Activated T-cell treated with anti-CD3 and anti-CD28 coated beads, Interleukin-2, amount 50 U/mL, for 72 hours (primary cell): ENCODE results near the gene DDO. TPM values are rescaled to one million over a fixed set of nuclear protein-coding genes. Genes with fewer than 3 reads are reported as not detected.

Experiments used
- ATAC-seq, 2 donors: fragments of 150-1000 bp; cut with Tn5 transposase; replicated peaks in 1 of 2; 2 replicates each; pipeline ENCODE4 v1.10.0; 2021; ENCODE audit warnings: moderate library complexity in 2 of 2, mild to moderate bottlenecking in 1 of 2
- DNase-seq, 2 donors: peaks; one replicate each; pipeline ENCODE4 v3.0.0; 2021 to 2022; ENCODE audit warnings: mixed read lengths in 1 of 2
- H3K27ac Mint-ChIP-seq: one replicate; pipeline ENCODE4 v1.8.0; 2022; ENCODE audit warnings: mild to moderate bottlenecking, moderate library complexity, mixed read lengths
- H3K27me3 Mint-ChIP-seq: one replicate; pipeline ENCODE4 v1.8.0; 2022; ENCODE audit warnings: low read depth, mixed read lengths
- H3K36me3 Mint-ChIP-seq, 2 donors: one replicate each; pipeline ENCODE4 v1.8.0; 2022; ENCODE audit warnings: mixed read lengths in 2 of 2, mild to moderate bottlenecking in 1 of 2; ENCODE audit not compliant: insufficient read depth in 2 of 2
- H3K4me1 Mint-ChIP-seq: one replicate; pipeline ENCODE4 v1.8.0; 2022; ENCODE audit warnings: low read depth, mixed read lengths
- H3K4me3 Mint-ChIP-seq, 2 donors: one replicate each; pipeline ENCODE4 v1.8.0; 2022; ENCODE audit warnings: mild to moderate bottlenecking in 2 of 2, mixed read lengths in 2 of 2, moderate library complexity in 2 of 2
- H3K9me3 Mint-ChIP-seq, 2 donors: one replicate each; pipeline ENCODE4 v1.8.0; 2022; ENCODE audit warnings: mixed read lengths in 2 of 2
- total RNA-seq, 2 donors: library from RNA; stranded (reverse); gene quantifications; one replicate each; pipeline ENCODE4 v1.2.3, GENCODE V29; 2022

Gene DDO
- total RNA-seq, 2 donors from 2014 or later, result not detected

DNA sequence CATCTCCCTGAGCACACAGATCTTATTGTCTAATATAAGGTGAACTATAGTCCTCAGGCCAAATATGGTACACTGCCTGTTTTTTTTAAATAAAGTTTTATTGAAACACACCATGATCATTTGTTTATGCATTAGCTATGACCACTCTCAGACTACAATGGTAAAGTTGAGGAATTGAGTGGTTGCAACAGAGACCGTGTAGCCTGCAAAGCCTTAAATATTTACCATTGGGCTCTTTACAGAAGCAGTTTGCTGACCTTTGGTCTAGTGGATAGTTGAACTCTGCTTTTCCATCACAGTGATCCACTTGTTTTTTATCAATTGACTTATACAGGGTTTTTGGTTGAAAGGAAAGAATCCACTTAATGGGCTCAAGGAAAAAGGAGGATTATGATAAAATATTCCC is 29.9 kb downstream of the DDO start:
- Mint-ChIP-seq H3K4me1 (peaks cover 7% of the 10 kb centered on the region), H3K27me3 (no peaks in the 10 kb centered on the region), H3K36me3 (peaks cover 0 to 2% of the 10 kb centered on the region in 2 donors), H3K9me3 (peaks cover 4 to 5% of the 10 kb centered on the region in 2 donors), H3K4me3 (no peak overlapping the region), H3K27ac (no peak overlapping the region)
- DNase-seq (no peak), ATAC-seq (no peak)

DNA sequence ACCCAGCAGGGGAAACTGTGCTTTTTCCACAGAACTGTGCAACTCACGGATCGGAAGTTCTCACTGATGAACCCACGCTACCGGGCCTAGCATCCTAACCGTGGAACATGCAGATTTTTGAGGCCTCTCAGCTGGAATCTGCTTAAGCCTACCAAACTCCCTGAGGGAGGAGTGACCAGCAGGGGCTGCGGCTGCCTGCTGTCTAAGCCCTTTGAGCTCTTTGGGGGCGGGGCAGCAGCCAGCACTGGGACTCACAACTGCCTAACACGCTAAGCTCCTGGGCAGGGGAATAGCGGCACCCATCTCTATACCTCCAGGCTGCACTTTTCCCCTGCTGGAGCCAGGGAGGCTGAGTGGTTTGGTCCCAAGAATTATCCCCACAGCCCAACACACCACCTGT is 36.8 kb downstream of the DDO start:
- Mint-ChIP-seq H3K36me3 (peaks cover 0 to 2% of the 10 kb centered on the region in 2 donors), H3K27ac (no peak overlapping the region), H3K4me3 (no peak overlapping the region), H3K9me3 (peaks cover 5 to 6% of the 10 kb centered on the region in 2 donors), H3K27me3 (no peaks in the 10 kb centered on the region), H3K4me1 (no peaks in the 10 kb centered on the region)
- ATAC-seq (no peak), DNase-seq (no peak)

DNA sequence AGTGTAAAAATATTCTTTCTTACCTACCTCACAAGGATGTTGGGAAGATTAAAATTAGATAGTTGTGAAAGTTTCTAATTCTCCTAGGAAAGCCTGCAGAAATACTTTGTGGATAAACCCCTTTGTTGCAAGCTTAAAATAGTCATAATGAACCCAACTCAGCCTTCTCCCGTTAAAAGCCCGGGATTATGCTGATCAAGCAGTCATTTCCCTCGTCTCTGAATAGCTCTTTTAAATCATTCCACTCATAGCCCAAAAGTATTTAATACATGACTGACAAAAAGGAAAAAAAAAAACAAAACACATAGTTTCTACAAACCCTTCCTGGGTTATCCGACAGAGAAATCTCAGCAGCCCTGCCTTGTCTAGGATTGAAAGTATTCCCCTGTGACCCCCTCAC is 46.3 kb downstream of the DDO start:
- no peak overlapping the region for H3K27ac Mint-ChIP-seq
- ATAC-seq (no peak), DNase-seq (no peak)
- peaks cover 18% of the 10 kb centered on the region for H3K4me1 Mint-ChIP-seq
- H3K27me3 Mint-ChIP-seq, result peaks cover 6% of the 10 kb centered on the region
- no peak overlapping the region for H3K4me3 Mint-ChIP-seq
- no peaks in the 10 kb centered on the region for H3K36me3 Mint-ChIP-seq
- H3K9me3 Mint-ChIP-seq, result no peaks in the 10 kb centered on the region

DNA sequence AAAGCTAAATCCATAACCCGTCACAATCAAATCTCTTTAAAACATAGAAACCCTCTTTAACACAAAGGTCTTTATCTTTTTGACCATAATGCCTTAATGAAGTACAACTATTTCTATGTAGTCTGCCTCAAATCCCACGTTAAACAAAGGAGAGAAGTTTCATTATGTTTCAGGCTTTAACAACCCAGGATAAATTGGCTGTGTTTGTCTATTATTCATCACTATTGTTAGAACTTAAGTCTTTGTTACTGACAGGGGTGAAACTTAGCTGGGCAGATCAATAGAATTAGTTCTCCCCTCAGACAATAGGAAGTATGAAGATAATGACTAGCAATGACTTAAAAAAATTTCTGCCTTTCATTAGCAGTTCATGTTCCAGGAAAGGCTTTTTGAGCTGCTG is 47.1 kb downstream of the DDO start:
- no peak overlapping the region for H3K4me3 Mint-ChIP-seq
- H3K27me3 Mint-ChIP-seq, result peaks cover 6% of the 10 kb centered on the region
- no peak overlapping the region for H3K27ac Mint-ChIP-seq
- DNase-seq (no peak), ATAC-seq (no peak)
- no peaks in the 10 kb centered on the region for H3K9me3 Mint-ChIP-seq
- no peaks in the 10 kb centered on the region for H3K36me3 Mint-ChIP-seq
- peaks cover 18% of the 10 kb centered on the region for H3K4me1 Mint-ChIP-seq

DNA sequence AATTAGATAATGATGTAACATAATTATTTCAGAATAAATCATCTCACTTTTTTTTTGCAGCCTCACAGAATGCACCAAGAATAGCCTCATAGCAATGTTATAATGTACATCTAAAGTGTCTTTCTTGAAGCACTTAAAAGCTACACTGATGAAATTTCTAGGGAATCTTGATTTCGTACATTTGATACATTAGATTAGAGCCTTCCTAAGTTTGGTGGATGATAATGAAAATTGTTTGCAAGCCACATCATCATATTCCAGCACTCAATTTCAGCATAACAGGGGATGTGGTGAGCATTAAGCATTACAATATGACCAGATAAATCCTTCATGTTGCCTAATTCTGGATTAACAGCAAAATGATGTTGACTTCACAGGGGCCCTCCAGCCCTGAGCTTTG is 47.5 kb downstream of the DDO start:
- Mint-ChIP-seq H3K27me3 (peaks cover 6% of the 10 kb centered on the region), H3K27ac (no peak overlapping the region), H3K4me3 (no peak overlapping the region), H3K4me1 (peaks cover 18% of the 10 kb centered on the region), H3K36me3 (no peaks in the 10 kb centered on the region), H3K9me3 (no peaks in the 10 kb centered on the region)
- DNase-seq, result no peak
- ATAC-seq, result no peak

DNA sequence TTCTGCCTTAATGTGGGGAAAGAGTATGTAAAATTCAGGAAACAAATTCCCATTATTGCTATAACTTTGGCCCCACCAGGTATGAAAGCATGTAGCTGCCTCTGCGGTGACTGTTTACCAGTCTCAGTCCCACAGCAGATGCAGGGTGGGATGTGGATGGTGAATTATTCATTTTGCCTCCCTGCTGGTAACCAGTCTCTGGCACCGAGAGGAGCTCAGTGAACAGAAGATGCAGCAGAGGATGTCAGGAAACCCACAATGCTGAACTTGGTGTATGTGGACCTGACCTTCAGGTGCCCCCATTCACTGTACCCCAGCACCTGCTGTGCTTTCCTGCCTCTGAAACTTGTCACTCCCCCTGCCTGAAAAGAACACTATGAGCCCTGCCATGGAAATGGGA is 48.4 kb downstream of the DDO start:
- no peaks in the 10 kb centered on the region for H3K36me3 Mint-ChIP-seq
- H3K9me3 Mint-ChIP-seq, result no peaks in the 10 kb centered on the region
- no peak for ATAC-seq
- peaks cover 18% of the 10 kb centered on the region for H3K4me1 Mint-ChIP-seq
- no peak overlapping the region for H3K4me3 Mint-ChIP-seq
- H3K27me3 Mint-ChIP-seq, result peaks cover 6% of the 10 kb centered on the region
- H3K27ac Mint-ChIP-seq, result no peak overlapping the region
- DNase-seq, result no peak

DNA sequence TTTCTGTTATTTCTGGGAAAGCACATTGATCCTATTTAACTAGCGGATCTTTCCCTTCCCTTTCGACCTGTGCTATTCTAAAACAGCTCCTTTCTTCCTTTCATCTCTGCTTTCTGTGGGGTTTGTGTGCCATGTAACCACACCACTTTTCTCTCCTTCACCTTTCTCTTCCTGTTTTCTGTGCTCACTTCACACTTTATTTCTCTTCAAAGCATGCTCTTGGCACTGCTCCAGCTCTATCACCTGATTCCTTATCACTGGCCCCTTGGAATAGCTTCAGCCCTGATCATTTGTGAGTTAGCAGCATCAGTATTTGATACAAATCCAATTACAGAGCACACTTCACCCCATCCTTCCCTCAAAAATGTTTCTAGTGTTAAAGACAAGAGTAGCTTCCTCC is 49.1 kb downstream of the DDO start:
- Mint-ChIP-seq H3K36me3 (no peaks in the 10 kb centered on the region), H3K27me3 (peaks cover 6% of the 10 kb centered on the region), H3K9me3 (no peaks in the 10 kb centered on the region), H3K27ac (no peak overlapping the region), H3K4me1 (peaks cover 18% of the 10 kb centered on the region), H3K4me3 (no peak overlapping the region)
- DNase-seq (no peak), ATAC-seq (no peak)

DNA sequence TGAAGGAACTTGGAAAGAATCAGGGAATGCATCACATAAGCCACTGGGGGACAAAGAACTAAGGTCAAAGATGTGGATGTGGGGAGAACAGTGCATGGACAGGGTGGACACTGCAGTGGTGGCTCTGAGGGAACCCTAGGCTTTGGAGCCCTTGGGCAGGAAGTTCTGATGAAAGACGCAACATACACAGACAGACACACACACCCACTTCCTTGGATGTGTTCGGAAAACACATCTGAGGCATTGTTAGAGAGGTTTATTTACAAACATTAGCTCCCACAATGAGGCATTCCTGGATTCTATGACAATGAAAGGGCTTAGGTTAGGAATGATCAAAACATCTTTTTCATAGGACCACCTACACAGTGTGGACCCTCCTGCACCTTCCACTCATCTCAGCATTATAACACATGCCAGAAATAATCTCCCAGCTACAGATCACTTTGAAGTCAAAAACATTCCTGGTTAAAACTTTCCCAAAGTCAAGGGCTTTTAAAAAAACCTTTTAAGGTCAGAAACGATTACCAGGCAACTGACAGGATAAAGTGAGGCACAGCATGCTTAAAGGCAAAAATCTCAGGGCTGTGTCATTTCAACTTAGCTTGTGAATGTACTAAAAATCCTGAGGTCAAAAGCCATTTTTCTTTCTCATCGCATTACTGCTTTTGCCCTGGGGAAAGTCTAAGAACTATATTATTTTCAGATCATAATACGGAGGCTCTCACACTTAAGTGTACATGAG is 50.8 kb downstream of the DDO start:
- Mint-ChIP-seq H3K27me3 (peaks cover 7% of the 10 kb centered on the region), H3K4me3 (no peak overlapping the region), H3K9me3 (no peaks in the 10 kb centered on the region), H3K27ac (no peak overlapping the region), H3K4me1 (peaks cover 18% of the 10 kb centered on the region), H3K36me3 (no peaks in the 10 kb centered on the region)
- no peak for DNase-seq
- ATAC-seq, result no peak

DNA sequence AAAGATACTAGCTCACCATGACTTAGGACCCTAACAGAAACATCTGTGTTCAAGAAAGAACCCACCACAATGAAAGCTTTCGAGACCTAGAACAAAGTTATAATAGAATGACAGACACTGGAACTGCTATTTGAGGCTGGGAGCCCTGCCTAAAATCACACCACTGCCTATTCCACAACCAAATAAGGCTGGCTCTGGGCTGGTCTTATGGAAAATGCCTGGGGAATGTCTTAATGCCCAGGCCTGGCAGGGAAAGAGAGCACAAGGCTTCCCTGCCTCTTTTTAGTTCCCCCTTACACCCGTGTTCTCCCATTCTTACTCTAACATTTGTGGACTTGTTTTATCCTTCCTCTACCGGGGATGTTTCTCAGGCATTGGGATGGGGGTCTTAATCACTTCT is 51.6 kb downstream of the DDO start:
- Mint-ChIP-seq H3K4me1 (peaks cover 18% of the 10 kb centered on the region), H3K4me3 (no peak overlapping the region), H3K9me3 (no peaks in the 10 kb centered on the region), H3K27ac (no peak overlapping the region), H3K27me3 (peaks cover 15% of the 10 kb centered on the region), H3K36me3 (no peaks in the 10 kb centered on the region)
- DNase-seq (no peak), ATAC-seq (no peak)

DNA sequence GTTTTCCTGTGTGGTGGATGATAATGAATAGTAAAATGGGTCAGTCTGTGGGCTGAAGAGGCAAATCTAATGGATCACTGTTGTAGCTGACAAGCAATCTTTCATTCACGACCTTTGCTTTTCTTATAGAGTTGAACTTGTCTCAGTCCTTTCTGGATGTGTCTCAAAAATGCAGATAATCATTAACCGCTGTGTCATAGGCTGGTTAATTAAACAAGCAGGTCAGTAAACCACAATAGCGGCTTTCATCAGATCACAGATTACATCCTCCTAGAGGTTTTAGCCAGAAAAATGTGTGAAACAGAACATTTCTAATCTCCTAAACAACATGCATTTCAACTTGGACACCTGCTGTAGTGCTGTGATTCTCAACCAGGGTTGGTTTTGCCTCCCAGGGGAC is 54.7 kb downstream of the DDO start:
- no peak for DNase-seq
- ATAC-seq, result no peak
- H3K4me1 Mint-ChIP-seq, result peaks cover 20% of the 10 kb centered on the region
- H3K27ac Mint-ChIP-seq, result no peak overlapping the region
- H3K9me3 Mint-ChIP-seq, result no peaks in the 10 kb centered on the region
- H3K36me3 Mint-ChIP-seq, result no peaks in the 10 kb centered on the region
- H3K4me3 Mint-ChIP-seq, result no peak overlapping the region
- H3K27me3 Mint-ChIP-seq, result peaks cover 33% of the 10 kb centered on the region

DNA sequence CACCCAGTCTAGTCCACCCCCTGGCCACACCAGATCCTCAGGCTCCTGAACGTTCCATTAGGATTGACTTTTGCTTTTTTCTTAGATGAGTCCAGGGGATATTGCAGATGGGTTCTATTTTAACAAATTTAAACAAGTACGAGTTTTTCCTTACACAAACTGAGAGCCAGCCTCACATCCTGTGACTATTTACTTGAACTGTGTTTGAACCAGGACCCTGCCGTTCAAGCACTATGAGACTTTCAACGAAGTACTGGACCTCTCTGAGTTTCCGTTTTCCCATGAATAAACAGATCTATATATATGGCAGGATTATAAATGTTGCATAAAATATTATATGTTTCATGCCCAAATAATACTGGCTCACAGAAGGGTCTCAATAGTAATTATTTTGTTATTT is 55.8 kb downstream of the DDO start:
- Mint-ChIP-seq H3K27me3 (peaks cover 36% of the 10 kb centered on the region), H3K27ac (no peak overlapping the region), H3K4me1 (peaks cover 14% of the 10 kb centered on the region), H3K36me3 (no peaks in the 10 kb centered on the region), H3K4me3 (peak overlapping the region; percentile 7 to 59), H3K9me3 (no peaks in the 10 kb centered on the region)
- DNase-seq (no peak), ATAC-seq (no peak)

DNA sequence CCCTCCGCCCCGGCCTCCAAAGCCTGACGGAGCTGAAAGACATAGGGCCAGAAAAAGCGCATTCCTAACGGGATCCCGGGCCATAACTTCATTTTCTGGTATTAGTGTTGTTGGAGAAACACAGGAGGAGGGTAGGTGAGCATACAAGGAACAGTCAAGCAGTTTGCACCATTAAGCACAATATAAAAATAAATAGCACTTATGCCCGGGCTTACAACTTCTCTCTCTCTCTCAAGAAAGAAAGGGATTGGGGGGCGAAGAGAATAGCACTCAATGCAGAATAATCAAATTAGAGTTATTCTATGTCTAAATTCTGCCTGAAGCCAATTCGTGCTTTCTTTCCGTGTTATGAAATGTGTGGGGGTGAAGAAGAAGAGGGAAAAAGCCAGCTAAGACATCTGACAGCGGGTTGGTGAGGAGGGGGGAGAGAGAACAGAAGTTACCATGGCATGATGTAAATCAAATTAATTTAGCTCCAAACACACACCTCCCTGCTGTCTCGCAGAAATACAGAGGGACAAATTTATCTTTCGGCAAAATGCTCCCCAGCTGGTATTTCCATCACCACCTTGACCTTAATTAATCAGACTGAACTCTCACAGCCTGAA is 56.7 kb downstream of the DDO start:
- H3K9me3 Mint-ChIP-seq, result no peaks in the 10 kb centered on the region
- H3K4me1 Mint-ChIP-seq, result peaks cover 14% of the 10 kb centered on the region
- ATAC-seq, result no peak
- no peaks in the 10 kb centered on the region for H3K36me3 Mint-ChIP-seq
- peak overlapping the region; percentile 58 to 63 for H3K4me3 Mint-ChIP-seq
- H3K27me3 Mint-ChIP-seq, result peaks cover 36% of the 10 kb centered on the region
- no peak overlapping the region for H3K27ac Mint-ChIP-seq
- no peak for DNase-seq

DNA sequence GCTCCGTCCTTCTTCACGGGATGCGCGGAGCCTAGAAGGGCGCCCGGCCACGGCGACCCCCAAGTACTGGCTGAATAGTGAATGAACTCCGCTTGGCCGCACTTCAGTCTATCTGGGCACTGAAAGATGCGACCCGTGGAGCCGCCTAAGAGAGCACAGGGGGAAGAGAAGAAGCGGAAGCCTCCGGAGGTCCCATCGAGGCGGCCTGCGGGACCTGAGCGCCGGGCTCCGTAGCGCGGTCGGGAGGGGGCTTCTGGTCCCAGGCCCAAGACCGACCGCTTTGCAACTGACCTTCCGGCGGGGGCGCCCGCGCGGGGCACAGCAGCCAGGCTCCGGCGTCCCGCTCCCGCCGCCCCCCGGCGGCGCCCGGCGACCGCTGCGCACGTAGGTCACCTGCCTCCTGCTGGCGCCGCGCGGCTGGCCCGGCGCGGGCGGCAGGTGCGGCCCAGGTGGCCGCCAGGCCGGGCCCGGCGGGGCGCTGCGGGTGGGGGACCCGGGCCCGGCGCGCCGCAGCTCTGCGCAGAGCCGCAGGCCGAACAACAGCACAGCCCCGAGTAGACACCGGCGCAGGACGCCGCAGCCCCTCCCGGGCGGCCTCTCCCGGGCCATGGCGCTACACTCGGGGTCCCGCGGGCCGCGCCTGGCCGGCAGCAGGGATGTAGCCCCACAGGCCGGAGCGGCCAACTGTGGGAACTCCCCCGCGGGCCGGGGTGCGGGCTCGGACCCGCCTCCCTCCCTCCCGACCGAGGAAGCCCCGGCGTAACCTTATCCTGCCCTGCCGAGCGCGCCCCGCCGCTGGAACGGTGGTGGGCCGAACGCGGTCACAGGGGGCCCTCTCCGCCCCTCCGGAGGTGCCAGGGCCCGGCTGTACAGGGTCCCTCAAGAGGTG is 57.5 kb downstream of the DDO start, which contains the start of gene METTL24:
Gene METTL24 (minus strand): TSS at position 686 of the 889 bp plus-strand sequence. CDS start 77 bp downstream, at position 609.
- Mint-ChIP-seq H3K4me1 (peaks cover 14% of the 10 kb centered on the region), H3K9me3 (no peaks in the 10 kb centered on the region), H3K27ac (no peak within 1 kb of the TSS), H3K27me3 (peaks cover 36% of the 10 kb centered on the region), H3K36me3 (no peaks in the 10 kb centered on the region), H3K4me3 (peak within 1 kb of the TSS; percentile 63 to 86)
- peak; percentile 69 to 79 for ATAC-seq
- peak; percentile 13 to 28 for DNase-seq
